SK-N-SH (cell line): ENCODE measurements around the gene PLIN3. TPM values are rescaled to one million over a fixed set of nuclear protein-coding genes. Genes with fewer than 3 reads are reported as not detected.

Source experiments
- CTCF ChIA-PET: fragments of 300-600, 350-600 bp; formaldehyde crosslinking; extraction: SDS; loops from one replicate; lab custom pipeline; 2021; lab: Yijun Ruan, JAX
- POLR2A ChIA-PET: fragments of 350-600 bp; sonication (Branson Sonifier 250); formaldehyde crosslinking; extraction: SDS; loops from one replicate; lab custom pipeline; 2020; ENCODE audit warnings: antibody characterized with exemption, inconsistent platforms; lab: Yijun Ruan, JAX
- DNase-seq: peaks from one replicate; pipeline ENCODE4 v3.0.0; 2012
- H2AFZ ChIP-seq: fragments of 200-600 bp; sonication (generic); 2 replicates; pipeline ENCODE4 v1.8.1; 2016; ENCODE audit warnings: antibody characterized with exemption, mild to moderate bottlenecking, low read depth
- H3F3A ChIP-seq: fragments of 200-600 bp; sonication (generic); replicated peaks from 2 replicates; pipeline ENCODE3; 2016; ENCODE audit warnings: antibody characterized with exemption, mild to moderate bottlenecking; ENCODE audit not compliant: insufficient read depth
- H3K27ac ChIP-seq, 2 experiments: fragments of 200-500 bp in 1 of 2; fragments of 200-600 bp in 1 of 2; sonication (Bioruptor generic) in 1 of 2; sonication (generic), shearing (Covaris generic) in 1 of 2; 2 replicates each; pipeline versions ENCODE4 v1.5.1 to v1.6.1; 2014 to 2016; ENCODE audit warnings: low read depth in 2 of 2, inconsistent platforms in 1 of 2, low read length in 1 of 2, mild to moderate bottlenecking in 1 of 2, mixed read lengths in 1 of 2
- H3K27me3 ChIP-seq: fragments of 200-600 bp; sonication (generic), shearing (Covaris generic); 2 replicates; pipeline ENCODE4 v1.6.1; 2016; ENCODE audit warnings: mixed run types; ENCODE audit not compliant: insufficient read depth
- H3K36me3 ChIP-seq, 2 experiments: fragments of 200-500 bp in 1 of 2; fragments of 200-600 bp in 1 of 2; sonication (Bioruptor generic) in 1 of 2; sonication (generic) in 1 of 2; replicated peaks in 1 of 2; 2 replicates each; pipeline versions ENCODE3 to v1.5.1; 2014 to 2016; ENCODE audit warnings: low read length in 1 of 2, mild to moderate bottlenecking in 1 of 2; ENCODE audit not compliant: insufficient read depth in 2 of 2, control insufficient read depth in 1 of 2
- H3K4me1 ChIP-seq, 2 experiments: fragments of 200-500 bp in 1 of 2; fragments of 200-600 bp in 1 of 2; sonication (Bioruptor generic) in 1 of 2; sonication (generic), shearing (Covaris generic) in 1 of 2; 2 replicates each; pipeline versions ENCODE4 v1.5.1 to v1.6.1; 2014 to 2016; ENCODE audit warnings: low read depth in 1 of 2, low read length in 1 of 2, mixed run types in 1 of 2; ENCODE audit not compliant: insufficient read depth in 2 of 2, control insufficient read depth in 1 of 2
- H3K4me2 ChIP-seq: fragments of 200-600 bp; sonication (generic), shearing (Covaris generic); 2 replicates; pipeline ENCODE4 v1.6.1; 2017; ENCODE audit warnings: mixed run types
- H3K4me3 ChIP-seq, 2 experiments: fragments of 200-500 bp in 1 of 2; fragments of 200-600 bp in 1 of 2; sonication (Bioruptor generic) in 1 of 2; sonication (generic), shearing (Covaris generic) in 1 of 2; 2 replicates each; pipeline versions ENCODE4 v1.5.1 to v1.8.1; 2014 to 2016; ENCODE audit warnings: low read depth in 2 of 2, inconsistent platforms in 1 of 2, low read length in 1 of 2, mild to moderate bottlenecking in 1 of 2, mixed read lengths in 1 of 2, moderate library complexity in 1 of 2
- H3K79me2 ChIP-seq: fragments of 200-600 bp; sonication (generic); 2 replicates; pipeline ENCODE4 v1.8.1; 2017; ENCODE audit warnings: mild to moderate bottlenecking; ENCODE audit not compliant: insufficient read depth
- H3K9ac ChIP-seq: fragments of 200-600 bp; sonication (generic); 2 replicates; pipeline ENCODE4 v1.6.1; 2017; ENCODE audit warnings: mixed run types
- H3K9me2 ChIP-seq: fragments of 200-600 bp; sonication (generic); 2 replicates; pipeline ENCODE4 v1.6.1; 2017; ENCODE audit warnings: mixed run types
- H3K9me3 ChIP-seq: fragments of 200-600 bp; sonication (generic); 2 replicates; pipeline ENCODE4 v1.6.1; 2017; ENCODE audit warnings: mixed run types, mild to moderate bottlenecking, moderate library complexity
- H4K20me1 ChIP-seq: fragments of 200-600 bp; sonication (generic); 2 replicates; pipeline ENCODE4 v1.6.1; 2017; ENCODE audit warnings: mild to moderate bottlenecking, mixed run types; ENCODE audit not compliant: insufficient read depth
- CHD2 ChIP-seq: fragments of 150-350 bp; IDR thresholded peaks from 2 replicates; pipeline ENCODE4 v1.6.1; 2018; ENCODE audit warnings: low read length; ENCODE audit not compliant: partially characterized antibody
- EP300 ChIP-seq, 2 experiments: IDR thresholded peaks; 2 replicates each; pipeline versions ENCODE4 v1.4.0 to v1.6.1; 2012; ENCODE audit warnings: borderline replicate concordance in 1 of 2, low read depth in 1 of 2, low read length in 1 of 2
- EZH2phosphoT487 ChIP-seq: fragments of 200-600 bp; sonication (generic); IDR thresholded peaks from 2 replicates; pipeline ENCODE4 v1.6.1; 2017; ENCODE audit warnings: low read depth, mixed run types, mild to moderate bottlenecking, antibody characterized with exemption, moderate library complexity, borderline replicate concordance
- FOSL2 ChIP-seq: IDR thresholded peaks from 2 replicates; pipeline ENCODE4 v1.4.0; 2012; ENCODE audit warnings: low read depth, mild to moderate bottlenecking, moderate library complexity, borderline replicate concordance
- FOXM1 ChIP-seq: IDR thresholded peaks from 2 replicates; pipeline ENCODE4 v1.4.0; 2012; ENCODE audit warnings: low read depth, mild to moderate bottlenecking
- IRF3 ChIP-seq: fragments of 150-350 bp; IDR thresholded peaks from 2 replicates; pipeline ENCODE4 v1.6.1; 2016; ENCODE audit warnings: mild to moderate bottlenecking, low read depth, low read length
- MXI1 ChIP-seq: IDR thresholded peaks from 2 replicates; pipeline ENCODE4 v1.6.1; 2012; ENCODE audit warnings: mild to moderate bottlenecking, low read depth, low read length, improper control_type of control experiment
- NRF1 ChIP-seq: IDR thresholded peaks from 2 replicates; pipeline ENCODE4 v1.6.1; 2012; ENCODE audit warnings: low read depth, mild to moderate bottlenecking, low read length
- PBX3 ChIP-seq: IDR thresholded peaks from 2 replicates; pipeline ENCODE4; 2012
- RAD21 ChIP-seq: IDR thresholded peaks from 2 replicates; pipeline ENCODE4 v1.6.1; 2012; ENCODE audit warnings: mild to moderate bottlenecking, low read length
- RCOR1 ChIP-seq: fragments of 150-350 bp; IDR thresholded peaks from 2 replicates; pipeline ENCODE4 v1.6.1; 2017; ENCODE audit warnings: antibody characterized with exemption, low read length
- REST ChIP-seq: IDR thresholded peaks from 2 replicates; pipeline ENCODE4 v1.6.1; 2012; ENCODE audit warnings: mild to moderate bottlenecking, low read depth, low read length, moderate library complexity
- RFX5 ChIP-seq: IDR thresholded peaks from 2 replicates; pipeline ENCODE4 v1.6.1; 2012; ENCODE audit warnings: mild to moderate bottlenecking, improper control_type of control experiment, low read length
- SIN3A ChIP-seq: IDR thresholded peaks from 2 replicates; pipeline ENCODE4 v1.6.1; 2012; ENCODE audit warnings: low read depth, mild to moderate bottlenecking, low read length, moderate library complexity, borderline replicate concordance
- TEAD4 ChIP-seq: IDR thresholded peaks from 2 replicates; pipeline ENCODE4 v1.4.0; 2012; ENCODE audit warnings: mild to moderate bottlenecking, borderline replicate concordance; ENCODE audit not compliant: insufficient read depth
- USF1 ChIP-seq: IDR thresholded peaks from 2 replicates; pipeline ENCODE4 v1.4.0; 2012; ENCODE audit warnings: low read depth, borderline replicate concordance
- USF2 ChIP-seq: fragments of 150-350 bp; IDR thresholded peaks from 2 replicates; pipeline ENCODE4 v1.6.1; 2017; ENCODE audit warnings: antibody characterized with exemption, low read length, low read depth, borderline replicate concordance
- ZBTB33 ChIP-seq: IDR thresholded peaks from 2 replicates; pipeline ENCODE4 v1.4.0; 2012; ENCODE audit warnings: low read depth, borderline replicate concordance
- WGBS: methylation state at CpG from one replicate; pipeline ENCODE4 v1.1.6; 2017; ENCODE audit warnings: low lambda C conversion rate; 5-methylcytosine and 5-hydroxymethylcytosine counted together
- polyA plus RNA-seq, 3 experiments: library from polyadenylated mRNA; depleted of rRNA; stranded (reverse); fragments of >200 nt; gene quantifications; 2 replicates each; pipeline ENCODE4 v1.2.3, GENCODE V29; 2012

Gene PLIN3
- polyA plus RNA-seq, 1 of the 3 experiments (the other 2 are of a cell fraction), result 129 TPM

GRCh38 chr19:4909897-4910593, 42.6 kb upstream of the PLIN3 start:
- TF ChIP-seq EZH2phosphoT487, result no peak
- peak; percentile 58; the same call in 1 of the 2 replicates for TF ChIP-seq FOXM1
- peak; percentile 80; the same call in 1 of the 2 replicates for TF ChIP-seq SIN3A
- TF ChIP-seq USF2, result no peak
- TF ChIP-seq EP300 (IDR thresholded peaks at IDR 0.05; ENCODE audit: borderline replicate concordance in 1 of 2, low read depth in 1 of 2, low read length in 1 of 2), result no peak
- peak; percentile 77 for TF ChIP-seq NRF1
- TF ChIP-seq FOSL2, result no peak
- no peak for TF ChIP-seq RCOR1
- TF ChIP-seq PBX3, result no peak
- no peak for TF ChIP-seq RAD21
- no peak for TF ChIP-seq USF1
- peak; percentile 75 for TF ChIP-seq CHD2
- TF ChIP-seq ZBTB33, result no peak
- TF ChIP-seq MXI1, result peak; percentile 93
- no peak for TF ChIP-seq REST
- no peak for TF ChIP-seq TEAD4
- no peak for TF ChIP-seq RFX5
- no peak; the same call in 1 of the 2 replicates for TF ChIP-seq IRF3
- Histone ChIP-seq H3K9me3 (no peaks in the 10 kb centered on the region), H3K4me2 (peak overlapping the region; percentile 81), H3K79me2 (peaks cover 47% of the 10 kb centered on the region), H2AFZ (peak overlapping the region; percentile 90), H3F3A (peaks cover 41% of the 10 kb centered on the region), H3K9me2 (no peaks in the 10 kb centered on the region), H3K36me3 (peaks cover 0 to 9% of the 10 kb centered on the region in 2 experiments), H3K4me1 (peaks cover 27 to 31% of the 10 kb centered on the region in 2 experiments; a peak in 3 of 4 replicates), H3K27ac (peak overlapping the region; percentile 81 to 84), H4K20me1 (peaks cover 14% of the 10 kb centered on the region; the same call in 1 of the 2 replicates), H3K9ac (peak overlapping the region; percentile 87), H3K27me3 (no peaks in the 10 kb centered on the region), H3K4me3 (peak overlapping the region; percentile 62 to 82)
- ChIA-PET POLR2A (no interaction called here), CTCF (interaction anchor here (1.4 to 7.6 kb wide), 4 partner anchors 22 to 58 kb away, joined by 5 to 121 read pairs (median 10); partner anchors contain the start of gene PLIN3)
- 1% methylated on average over 16 of the region's 85 CpGs for WGBS
- DNase-seq, result peak; percentile 99
